Renal cortical epithelial cell (primary cell): ENCODE data around the gene C2CD4C. TPM values are rescaled to one million over a fixed set of nuclear protein-coding genes. Genes with fewer than 3 reads are reported as not detected.
"Not testable (repeated sequence)": the region's sequence is repeated elsewhere in the genome, so short reads cannot be mapped to it uniquely, and the experiment has no call there.

Source experiments
- DNase-seq: peaks from one replicate; pipeline ENCODE4 v3.0.0-alpha.2; 2011; ENCODE audit warnings: low read depth
- total RNA-seq: library from RNA; depleted of rRNA; stranded (reverse); fragments of >200 nt; gene quantifications from 2 replicates; pipeline ENCODE4 v1.2.3, GENCODE V29; 2014

C2CD4C gene, protein sequence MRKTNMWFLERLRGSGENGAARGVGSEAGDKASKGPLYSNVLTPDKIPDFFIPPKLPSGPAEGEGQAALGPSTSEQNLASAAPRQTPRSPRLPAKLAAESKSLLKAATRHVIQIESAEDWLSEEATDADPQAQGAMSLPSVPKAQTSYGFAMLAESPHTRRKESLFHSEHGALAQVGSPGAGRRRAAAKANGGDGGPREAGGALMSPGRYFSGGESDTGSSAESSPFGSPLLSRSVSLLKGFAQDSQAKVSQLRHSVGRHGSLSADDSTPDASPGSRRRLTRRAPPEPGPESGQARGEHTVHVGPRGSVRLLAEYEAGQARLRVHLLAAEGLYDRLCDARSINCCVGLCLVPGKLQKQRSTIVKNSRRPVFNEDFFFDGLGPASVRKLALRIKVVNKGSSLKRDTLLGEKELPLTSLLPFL
- 0.17 and 0.20 TPM in 2 replicates for total RNA-seq

DNA sequence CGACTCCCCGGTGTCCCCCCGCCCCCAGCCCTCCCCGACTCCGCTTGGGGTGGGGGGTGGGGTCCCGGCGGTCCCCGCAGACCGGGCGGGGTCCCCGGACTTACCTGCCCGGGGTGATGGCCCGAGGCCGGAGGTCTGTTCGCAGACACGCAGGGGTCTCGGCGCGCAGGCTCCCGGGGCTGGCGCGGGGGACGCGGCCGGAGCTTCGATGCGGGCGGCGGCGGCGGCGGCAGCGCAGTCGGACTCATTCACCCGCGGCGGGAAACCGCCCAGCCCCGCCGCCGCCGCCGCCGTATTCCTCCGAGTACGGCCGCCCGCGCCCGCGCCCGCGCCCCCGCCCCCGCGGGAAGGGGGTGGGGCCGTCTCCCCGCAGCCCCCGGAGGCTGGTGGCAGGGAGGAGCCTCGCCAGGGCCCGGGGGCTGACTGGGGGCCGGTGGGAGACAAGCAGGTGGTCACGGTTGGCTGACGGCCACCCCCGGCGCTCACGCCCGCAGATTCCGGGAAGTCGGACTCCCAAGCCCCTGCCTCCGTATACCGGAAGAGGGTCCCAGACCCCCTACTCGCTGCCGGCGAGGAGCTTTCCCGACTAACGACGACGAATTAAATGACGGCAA lies at the start of gene C2CD4C:
Gene C2CD4C (minus strand): TSS at position 246 of the 614 bp plus-strand sequence. CDS start 786 bp downstream, outside the sequence.
- DNase-seq, result no peak

DNA sequence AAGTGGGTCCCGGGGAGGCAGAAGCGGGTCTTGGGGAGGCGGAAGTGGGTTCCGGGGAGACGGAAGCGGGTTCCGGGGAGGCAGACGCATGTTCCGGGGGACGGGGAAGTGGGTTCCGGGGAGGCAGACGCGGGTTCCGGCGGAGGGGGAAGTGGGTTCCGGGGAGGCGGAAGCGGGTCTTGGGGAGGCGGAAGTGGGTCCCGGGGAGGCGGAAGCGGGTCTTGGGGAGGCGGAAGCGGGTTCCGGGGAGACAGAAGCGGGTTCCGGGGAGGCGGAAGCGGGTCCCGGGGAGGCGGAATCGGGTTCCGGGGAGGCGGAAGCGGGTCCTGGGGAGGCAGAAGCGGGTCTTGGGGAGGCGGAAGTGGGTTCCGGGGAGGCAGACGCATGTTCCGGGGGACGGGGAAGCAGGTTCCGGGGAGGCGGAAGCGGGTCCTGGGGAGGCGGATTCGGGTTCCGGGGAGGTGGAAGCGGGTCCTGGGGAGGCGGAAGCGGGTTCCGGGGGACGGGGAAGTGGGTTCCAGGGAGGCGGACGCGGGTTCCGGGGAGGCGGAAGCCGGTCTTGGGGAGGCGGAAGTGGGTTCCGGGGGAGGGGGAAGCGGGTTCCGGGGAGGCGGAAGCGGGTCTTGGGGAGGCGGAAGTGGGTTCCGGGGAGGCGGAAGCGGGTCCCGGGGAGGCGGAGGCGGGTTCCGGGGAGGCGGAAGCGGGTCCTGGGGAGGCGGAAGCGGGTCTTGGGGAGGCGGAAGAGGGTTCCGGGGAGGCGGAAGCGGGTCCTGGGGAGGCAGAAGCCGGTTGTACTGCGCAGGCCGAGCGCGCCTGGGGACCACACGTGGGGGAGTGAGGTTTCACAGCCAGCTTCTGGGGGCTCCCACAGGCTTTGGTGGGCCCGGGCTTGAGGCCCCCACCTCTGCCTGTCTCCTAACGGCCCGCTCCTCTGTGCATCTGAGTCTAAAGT lies 49.4 kb upstream of the C2CD4C start:
- no peak for DNase-seq

DNA sequence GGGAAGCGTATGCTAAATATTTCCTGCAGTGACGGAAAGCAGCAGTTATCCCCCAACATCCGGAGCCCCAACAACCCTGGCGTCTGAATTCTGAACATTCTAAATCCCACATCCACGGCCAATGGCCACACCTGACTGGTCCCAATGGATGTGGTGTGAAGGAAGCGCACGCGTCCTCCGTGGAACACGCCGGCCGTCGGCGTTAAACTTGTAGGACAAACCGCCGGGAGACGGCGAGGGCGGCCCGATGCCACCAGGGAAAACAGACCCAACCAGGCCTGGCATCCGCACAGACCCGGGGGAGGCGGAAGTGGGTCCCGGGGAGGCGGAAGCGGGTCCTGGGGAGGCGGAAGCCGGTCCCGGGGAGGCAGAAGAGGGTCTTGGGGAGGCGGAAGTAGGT lies 48.7 kb upstream of the C2CD4C start:
- no peak for DNase-seq

DNA sequence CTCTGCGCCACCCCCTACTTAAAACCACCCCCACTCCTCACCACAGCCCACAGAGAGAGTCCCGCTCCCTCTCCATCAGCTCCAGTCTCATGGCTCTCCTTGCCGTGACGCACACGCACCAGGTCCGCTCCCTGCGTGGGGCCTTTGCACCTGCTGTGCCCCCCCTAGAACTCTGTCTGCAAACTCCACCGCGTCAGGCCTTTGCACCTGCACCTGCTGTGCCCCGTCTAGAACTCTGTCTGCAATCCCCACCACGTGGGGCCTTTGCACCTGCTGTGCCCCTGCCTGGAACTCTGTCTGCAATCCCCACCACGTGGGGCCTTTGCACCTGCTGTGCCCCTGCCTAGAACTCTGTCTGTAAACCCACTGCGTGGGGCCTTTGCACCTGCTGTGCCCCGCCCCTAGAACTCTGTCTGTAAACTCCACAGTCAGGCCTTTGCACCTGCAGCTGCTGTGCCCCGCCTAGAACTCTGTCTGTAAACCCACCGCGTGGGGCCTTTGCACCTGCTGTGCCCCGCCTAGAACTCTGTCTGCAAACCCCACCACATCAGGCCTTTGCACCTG lies 47.7 kb upstream of the C2CD4C start:
- DNase-seq, result no peak

DNA sequence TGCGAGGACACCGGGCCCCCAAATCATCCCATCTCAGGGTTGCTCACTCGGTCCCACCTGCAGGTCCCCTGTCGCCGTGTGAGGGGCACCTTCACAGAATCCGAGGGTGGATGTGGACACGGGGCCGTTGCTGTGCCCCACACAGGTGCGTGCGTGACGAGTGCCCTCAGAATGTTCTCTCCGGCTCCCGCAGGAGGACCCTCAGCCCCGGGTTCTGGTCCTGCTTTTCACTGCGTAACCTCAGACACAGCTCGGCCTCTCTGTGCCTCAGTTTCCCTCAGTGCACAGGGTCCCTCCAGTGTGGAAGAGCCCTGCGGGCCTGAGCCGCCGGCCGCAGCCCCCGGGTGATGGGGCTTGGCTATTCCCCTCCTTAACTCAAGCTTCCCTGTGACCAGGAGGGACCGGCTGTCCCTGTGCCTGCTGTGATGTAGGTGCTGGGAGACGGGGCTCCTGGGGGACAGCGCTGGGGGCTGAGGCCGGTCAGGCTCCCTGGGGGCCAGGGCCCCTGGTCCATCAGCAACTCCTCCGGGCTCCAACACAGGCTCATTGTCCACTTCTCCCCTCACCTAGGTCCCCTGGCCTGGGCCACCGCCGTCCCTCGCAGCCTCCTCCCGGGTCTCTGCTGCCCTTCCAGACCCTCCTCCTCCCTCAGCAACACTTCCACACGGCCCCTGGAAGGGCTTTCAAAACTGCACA lies 47.1 kb upstream of the C2CD4C start:
- DNase-seq, result no peak

DNA sequence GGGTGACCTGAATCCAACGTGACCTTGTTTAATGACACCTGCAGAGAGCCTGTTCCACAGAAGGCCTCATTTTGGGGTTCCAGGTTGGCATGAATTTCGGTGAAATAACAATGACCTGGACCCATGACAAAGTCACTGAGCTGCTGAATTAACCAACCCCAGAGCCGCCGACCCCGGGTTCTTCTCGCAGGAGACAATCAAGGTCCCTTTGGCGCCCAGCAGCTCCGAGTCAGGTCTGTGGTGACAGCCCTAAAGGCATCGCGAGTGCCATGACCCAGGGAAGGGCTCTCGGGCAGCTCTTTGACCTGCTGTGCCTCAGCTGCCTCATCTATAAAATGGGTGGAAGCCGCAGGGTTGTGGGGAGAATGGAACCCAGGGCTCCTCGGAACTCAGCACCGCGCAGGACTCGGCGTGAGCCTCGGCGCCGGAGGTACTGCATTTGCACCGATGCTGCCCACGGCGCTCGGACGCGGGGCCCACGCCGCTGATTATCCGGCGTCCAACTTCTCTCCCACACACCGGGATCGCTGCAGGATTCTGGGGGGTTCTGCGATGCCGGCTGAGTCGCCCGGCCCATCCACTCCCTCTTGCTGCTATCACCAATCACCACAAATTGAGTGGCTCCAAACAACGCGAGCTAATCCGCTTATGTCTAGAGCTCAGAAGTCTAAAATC lies 46.2 kb upstream of the C2CD4C start:
- DNase-seq, result no peak

DNA sequence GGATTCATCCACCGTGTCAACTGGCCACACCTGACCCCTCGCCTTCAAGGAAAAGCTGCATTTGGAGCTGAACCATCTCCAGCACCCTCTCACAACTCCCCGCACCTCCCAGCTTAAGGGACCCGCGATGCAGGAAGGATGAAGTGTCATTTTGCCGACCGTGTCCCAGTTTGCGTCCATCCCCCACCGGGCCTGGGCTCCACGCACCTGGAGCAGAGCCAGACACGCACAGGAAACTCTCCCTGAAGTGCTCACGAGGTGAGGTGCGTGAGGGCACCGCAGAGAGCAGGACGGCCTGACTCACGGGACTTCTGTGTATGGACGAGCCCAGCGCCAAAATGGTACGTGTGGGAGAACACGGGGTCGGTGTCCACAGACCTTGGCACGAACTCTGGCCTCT lies 44.7 kb upstream of the C2CD4C start:
- no peak for DNase-seq

DNA sequence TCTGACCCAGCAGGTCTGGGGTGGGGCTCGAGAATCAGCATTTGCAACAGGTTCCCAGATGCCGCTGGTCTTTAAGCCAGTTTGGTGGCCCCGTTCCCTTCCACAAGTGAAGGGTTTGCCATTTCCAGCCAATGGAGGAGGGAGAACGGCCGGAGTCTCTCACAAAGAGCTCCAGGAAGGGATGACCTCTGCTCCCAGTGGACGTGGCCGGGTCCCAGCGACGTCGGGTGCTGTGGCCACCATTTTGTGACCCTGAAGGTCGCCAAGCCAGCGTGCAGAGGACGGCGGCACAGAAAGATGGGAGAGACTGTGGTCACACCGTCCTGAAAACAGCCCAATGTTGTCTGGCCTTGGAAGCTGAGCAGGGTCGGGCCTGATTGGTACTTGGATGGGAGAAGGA lies 43.9 kb upstream of the C2CD4C start:
- no peak for DNase-seq

DNA sequence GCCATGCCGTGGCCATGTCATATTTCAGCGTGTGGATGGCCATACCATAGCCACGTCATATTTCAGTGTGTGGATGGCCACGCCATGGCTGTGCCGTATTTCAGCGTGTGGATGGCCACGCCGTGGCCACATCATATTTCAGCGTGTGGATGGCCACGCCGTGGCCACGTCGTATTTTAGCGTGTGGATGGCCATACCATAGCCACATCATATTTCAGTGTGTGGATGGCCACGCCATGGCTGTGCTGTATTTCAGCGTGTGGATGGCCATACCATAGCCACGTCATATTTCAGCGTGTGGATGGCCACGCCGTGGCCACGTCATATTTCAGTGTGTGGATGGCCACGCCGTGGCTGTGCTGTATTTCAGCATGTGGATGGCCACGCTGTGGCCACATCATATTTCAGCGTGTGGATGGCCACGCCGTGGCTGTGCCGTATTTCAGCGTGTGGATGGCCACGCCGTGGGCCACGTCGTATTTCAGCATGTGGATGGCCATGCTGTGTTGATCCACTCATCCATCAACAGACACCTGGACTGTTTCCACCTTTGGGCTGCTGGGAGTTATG lies 42.0 kb upstream of the C2CD4C start:
- DNase-seq, result not testable (repeated sequence)

DNA sequence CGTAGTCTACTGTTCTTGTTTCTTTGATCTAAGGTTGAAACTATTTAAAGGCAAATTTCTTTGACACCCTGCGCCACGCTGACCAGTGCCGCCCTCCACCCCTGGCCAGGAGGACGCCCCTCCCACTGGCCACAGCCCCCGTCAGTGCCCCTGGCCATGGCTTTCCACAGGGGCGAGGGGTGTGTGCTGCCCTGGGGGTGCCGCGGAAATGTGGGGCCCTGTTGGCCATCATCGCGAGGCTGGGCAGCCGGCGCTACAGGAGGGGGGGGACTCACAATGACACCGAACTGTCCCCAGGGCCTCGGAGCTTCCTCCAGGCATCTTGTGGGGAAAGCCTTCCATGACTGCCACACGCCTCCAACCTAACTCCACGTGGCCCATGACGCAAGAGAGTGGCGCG lies 41.0 kb upstream of the C2CD4C start:
- DNase-seq, result no peak

DNA sequence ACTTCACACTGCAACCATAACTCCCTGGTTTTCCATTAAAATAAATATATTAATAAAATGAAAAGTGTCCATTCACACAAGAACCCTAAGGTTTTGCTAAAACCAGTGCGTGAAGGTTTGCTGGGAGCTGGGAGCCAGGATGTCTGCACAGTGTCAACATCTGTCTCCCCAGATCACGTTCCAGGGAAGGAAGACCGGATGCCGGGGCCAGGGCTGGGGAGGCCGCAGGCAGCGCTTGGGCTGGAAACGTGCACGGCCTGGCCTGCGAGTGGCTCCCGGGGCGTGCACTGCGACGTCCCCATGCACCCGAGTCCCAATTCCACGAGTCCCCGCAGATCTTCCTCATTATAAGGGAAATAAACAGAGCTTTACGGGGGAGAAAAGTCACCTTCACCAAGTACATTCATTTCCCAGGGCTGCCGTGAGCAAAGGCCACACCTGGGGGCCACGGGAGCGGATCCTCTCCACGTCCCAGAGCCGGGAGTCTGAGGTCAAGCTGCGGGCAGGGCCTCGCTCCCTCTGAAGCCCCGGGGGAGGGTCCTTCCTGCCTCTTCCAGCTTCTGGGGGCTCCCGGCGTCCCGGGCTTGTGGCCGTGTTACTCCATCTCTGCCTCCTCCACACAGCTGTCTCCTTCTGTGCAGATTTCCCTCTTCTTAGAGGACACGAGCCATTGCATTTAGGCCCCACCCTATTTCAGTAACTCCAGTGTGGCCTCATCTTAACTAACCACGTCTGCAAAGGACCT lies 39.0 kb upstream of the C2CD4C start:
- no peak for DNase-seq

DNA sequence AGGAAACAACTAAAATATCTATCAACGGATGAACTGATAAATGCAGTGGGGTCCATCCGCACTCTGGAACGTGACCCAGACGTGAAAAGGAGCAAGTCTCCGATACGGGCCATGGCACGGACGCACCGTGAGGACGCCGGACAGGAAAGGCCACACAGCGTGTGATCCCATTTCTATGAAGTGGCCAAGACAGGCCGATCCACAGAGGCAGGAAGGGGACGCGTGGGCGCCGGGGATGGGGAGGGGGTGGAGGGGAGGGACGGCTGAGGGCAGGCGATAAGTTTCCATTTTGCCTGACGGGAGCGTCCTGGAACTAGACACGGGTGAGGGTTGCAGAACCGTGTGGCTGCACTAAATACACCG lies 38.1 kb upstream of the C2CD4C start:
- DNase-seq, result no peak

DNA sequence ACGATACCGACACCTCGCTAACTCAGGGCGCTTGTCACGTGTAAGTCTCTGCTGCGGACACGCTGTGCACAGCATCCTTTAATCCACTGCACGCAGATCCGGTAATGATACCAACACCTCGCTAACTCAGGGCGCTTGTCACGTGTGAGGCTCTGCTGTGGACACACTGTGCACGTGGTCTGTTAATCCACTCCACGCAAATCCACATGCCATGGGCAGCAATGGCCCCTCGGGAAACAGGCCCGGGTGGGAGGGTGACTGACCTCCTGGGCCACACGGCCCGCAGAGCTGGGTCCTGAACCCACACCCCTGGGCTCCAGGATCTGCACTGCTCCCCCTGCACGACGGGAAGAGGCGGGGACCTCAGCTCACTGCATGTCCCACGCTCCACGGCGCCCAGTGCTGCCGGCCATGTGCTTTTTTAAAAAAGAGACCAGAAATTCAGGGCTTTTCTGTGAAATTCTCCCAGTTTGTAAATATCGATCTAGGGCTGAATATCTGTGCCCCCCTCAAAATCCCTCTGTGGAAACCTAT lies 35.8 kb upstream of the C2CD4C start:
- DNase-seq, result no peak

DNA sequence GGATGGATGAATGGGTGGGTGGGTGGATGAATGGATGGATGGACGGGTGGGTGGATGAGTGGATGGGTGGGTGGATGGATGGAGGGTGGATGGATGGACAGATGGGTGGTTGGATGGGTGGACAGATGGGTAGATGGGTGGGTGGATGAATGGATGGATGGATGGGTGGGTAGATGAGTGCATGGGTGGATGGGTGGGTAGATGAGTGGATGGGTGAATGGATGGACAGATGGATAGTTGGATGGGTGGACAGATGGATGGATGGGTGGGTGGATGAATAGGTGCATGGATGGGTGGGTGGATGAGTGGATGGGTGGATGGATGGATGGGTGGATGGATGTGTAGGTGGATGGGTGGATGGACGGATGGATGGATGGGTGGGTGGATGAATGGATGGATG lies 34.1 kb upstream of the C2CD4C start:
- no peak for DNase-seq

DNA sequence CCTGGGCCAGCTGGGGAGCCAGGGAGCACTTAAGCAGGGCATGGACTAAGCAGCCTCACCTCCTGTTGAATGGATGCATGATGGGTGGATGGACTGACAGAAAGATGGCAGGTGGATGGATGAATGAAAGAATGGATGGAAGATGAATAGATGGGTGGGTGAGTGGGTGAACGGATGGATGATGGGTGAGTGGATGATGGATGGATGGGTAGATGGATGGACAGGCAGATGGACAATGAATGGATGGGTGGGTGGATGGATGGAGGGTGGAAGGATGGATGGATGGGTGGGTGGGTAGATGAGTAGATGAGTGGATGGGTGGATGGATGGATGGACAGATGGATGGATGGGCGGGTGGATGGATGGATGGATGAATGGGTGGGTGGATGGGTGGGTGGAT lies 33.1 kb upstream of the C2CD4C start:
- DNase-seq, result no peak

DNA sequence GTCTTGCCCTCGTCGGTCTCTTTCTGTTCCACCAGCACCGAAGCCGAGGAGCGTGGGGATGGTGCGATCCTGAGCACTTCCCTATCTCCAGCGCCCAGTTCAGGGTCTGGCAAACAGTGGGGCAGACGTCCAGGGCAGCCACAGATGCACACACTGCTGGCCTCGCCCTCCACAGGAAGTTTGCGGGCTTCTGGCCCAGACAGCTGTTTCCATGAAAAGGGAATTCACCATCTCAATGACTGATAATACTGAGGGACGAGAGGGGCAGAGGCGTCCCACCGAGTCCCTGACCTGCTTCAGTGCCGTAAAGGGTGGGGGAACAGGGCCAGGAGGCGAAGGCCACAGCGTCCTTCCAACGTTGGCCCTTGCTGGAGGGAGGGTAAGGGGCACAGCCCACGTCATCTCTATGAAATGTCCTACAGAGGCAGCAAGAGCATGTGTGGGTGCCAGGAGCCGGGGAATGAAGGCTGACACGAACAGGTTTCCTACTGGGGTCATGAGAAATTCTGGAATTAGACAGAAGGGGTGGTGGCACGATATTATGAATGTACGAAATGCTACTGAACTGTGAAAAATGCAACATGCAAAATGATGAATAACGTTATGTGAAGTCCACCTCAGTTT lies 32.4 kb upstream of the C2CD4C start:
- no peak for DNase-seq

DNA sequence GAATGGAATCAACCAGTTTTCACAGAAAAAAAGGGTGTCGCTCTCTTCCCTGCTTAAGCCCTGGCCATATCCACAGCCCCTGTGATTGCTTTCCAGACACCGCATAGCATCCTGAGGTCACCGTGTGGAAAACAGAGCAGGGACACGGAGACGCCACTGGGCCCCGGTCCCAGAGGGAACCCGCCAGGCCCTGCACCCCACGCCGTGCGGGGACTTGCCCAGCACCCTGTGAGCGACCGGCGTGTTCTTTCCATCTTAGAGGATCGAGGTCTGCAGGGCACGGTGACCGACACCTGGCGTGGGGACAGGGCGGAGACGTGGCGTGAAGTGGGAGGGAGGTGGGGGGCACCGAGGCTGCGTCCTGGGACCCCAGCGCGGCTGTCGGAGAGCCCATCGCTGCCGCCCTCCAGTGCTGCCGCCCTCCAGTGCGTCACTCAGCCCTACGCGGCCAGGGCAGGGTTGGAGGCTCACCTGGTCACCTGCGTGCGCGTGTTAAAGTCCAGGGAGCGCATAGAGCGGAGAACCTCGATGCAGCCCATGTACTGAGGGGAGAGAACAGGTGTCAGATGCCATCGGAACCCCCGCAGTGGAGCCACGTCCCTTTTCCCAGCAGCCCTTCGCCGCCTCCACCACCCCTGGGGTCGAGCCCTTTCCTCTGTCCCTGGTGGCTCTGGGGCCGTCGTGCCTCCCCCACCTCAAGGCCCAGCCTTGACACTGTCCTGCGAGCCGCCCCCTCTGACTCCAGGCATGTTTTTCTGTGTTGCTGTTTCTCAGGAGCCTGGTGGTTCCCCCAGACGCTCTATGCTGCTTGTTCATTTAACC lies 31.7 kb upstream of the C2CD4C start:
- no peak for DNase-seq
